Measurements from ENCODE around the gene ABCC6.

Gene ABCC6

GRCh38 chr16:16141784-16142396 lies 81.4 kb downstream of the ABCC6 start:
- no peak for DNase-seq (ENCODE audit: low spot score)

GRCh38 chr16:16141141-16141540 lies 82.2 kb downstream of the ABCC6 start:
- no peak for DNase-seq (ENCODE audit: low spot score)

DNA sequence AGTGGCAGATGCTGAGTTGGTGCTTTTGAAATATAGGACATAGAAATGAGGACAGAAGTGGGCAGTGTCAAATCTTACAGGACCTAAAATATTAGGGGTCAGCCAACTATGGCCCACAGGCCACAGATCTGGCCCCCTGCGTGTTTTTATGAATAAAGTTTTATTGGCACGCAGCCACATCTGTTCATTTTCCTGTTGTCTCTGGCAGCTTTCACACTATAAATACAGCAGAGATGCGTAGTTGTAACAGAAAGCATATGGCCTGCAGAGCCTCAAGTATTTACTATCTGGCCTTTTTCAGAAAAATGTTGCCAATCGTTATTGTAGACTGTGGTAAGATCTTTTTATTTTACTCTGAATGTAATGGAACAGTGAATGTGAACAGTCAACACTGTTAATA lies 82.8 kb downstream of the ABCC6 start:
- no peak for DNase-seq (ENCODE audit: low spot score)

- no peak for DNase-seq (ENCODE audit: low spot score)
Observed at GRCh38 chr16:16139806-16140205, 83.5 kb downstream of the ABCC6 start.

GRCh38 chr16:16139061-16139460 lies 84.2 kb downstream of the ABCC6 start:
- DNase-seq (ENCODE audit: low spot score): no peak

GRCh38 chr16:16138034-16138635 lies 85.2 kb downstream of the ABCC6 start:
- DNase-seq (ENCODE audit: low spot score): no peak

GRCh38 chr16:16137110-16137509 lies 86.2 kb downstream of the ABCC6 start:
- no peak for DNase-seq (ENCODE audit: low spot score)

- DNase-seq (ENCODE audit: low spot score): no peak
Observed at GRCh38 chr16:16136588-16136987, 86.7 kb downstream of the ABCC6 start.

DNA sequence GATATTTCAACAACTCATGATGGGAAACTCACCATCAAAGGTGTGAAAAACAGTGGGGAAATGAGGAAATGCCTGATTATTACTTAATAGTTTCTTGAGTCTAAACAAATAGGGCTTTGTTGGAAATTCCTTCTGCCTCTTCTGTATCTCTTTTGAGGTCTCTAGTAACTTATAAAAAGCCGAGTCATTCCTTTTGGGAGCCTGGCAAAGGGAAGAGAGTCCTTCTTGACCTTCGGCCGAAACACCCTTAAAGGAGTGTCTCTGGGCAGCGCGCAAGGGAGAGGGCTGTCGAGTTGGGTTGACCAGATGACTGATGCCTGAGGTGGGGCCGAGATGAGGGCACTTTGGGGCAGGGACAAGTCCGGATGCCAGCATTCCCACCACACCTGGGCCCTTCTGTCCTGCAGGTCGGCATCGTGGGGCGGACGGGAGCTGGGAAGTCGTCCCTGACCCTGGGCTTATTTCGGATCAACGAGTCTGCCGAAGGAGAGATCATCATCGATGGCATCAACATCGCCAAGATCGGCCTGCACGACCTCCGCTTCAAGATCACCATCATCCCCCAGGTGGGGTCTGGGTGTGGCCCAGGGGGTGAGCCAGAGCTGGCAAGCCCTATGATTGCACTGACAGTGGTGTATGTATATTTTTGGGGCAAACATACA lies 89.2 kb downstream of the ABCC6 start:
- no peak for DNase-seq (ENCODE audit: low spot score)

GRCh38 chr16:16131659-16132058 lies 91.6 kb downstream of the ABCC6 start:
- no peak for DNase-seq (ENCODE audit: low spot score)

DNA sequence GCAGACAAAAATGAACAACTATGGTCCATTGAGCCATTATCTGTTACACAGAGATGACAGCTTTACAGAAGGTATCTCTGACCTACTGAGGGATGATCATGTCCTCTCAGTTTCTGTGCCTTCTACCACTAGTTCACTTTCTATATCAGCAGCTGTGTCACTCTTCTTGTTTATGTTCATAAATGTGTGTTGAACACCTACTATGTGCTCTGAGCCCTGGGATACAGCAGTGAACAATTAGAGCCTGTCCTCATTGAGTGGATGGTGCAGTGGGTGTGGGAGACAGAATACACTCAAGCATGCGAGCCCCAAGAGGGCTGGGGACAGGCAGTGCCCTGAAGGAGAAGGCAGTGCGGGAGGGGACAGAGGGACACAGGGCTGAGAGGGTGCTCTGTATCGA lies 92.1 kb downstream of the ABCC6 start:
- DNase-seq (ENCODE audit: low spot score): no peak

DNA sequence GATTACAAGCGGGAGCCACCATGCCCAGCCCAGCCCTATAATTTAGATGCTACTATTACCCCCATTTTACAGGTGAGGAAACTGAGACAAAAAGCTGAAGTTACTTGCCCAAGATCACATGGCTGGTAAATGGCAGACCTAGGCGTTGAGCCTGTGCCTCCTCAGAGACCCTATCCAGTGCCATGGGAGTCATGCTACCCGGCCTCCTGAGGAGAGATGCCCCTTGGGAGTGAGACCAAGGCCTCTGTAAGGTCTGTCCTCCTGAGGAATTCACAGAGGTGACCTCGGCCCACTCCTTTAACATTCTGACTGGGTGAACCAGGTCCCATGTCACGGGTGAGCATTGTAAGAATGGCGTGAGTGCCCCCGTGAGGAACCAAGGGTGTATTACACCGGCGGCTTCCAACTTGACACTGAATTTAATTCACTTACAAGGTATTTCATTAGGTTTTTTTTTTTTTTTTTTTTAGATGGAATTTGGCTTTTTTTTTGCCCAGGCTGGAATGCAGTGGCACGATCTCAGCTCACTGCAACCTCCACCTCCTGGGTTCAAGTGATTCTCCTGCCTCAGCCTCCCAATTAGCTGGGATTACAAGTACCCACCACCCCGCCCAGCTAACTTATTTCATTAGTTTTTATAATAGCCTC lies 95.7 kb downstream of the ABCC6 start:
- peak; percentile 84 for DNase-seq (ENCODE audit: low spot score)

DNA sequence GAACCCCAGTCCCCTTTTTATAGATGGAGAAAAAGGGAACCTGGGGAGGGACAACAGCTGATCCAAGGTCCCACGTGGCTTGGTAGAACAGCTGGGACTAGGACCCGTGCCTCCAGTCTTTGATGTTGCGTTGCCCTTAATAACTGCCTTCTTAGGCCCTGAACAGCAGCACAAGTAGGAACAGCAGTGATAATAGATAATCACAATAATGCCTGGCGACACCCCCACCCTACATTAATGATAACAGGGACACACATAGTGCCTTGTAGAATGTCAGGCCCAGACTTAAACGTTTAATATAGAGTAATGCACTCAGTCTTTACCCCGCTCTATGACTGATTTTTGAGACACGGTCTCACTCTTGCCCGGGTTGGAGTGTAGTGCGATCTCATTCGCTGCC lies 96.4 kb downstream of the ABCC6 start:
- DNase-seq (ENCODE audit: low spot score): no peak

- no peak for DNase-seq (ENCODE audit: low spot score)
Observed at GRCh38 chr16:16124974-16125373, 98.3 kb downstream of the ABCC6 start.

DNA sequence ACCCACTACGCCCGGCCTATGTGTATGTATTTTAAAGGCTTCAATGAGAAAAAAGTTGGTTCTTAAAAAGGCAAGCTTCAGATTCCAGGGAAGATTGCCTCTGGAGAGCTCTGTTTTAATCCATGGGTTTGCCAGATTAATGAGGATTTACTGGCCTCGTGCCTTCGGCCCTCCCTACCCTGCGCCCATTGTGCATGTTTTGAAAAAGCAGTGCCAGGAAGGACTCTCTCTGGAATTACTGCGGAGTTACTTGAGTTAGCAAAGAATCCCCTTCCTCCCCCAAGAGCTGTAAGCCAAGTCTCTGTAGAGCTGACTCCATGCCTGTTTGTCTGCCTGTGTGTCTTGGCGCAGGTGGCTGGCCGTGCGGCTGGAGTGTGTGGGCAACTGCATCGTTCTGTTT lies 98.9 kb downstream of the ABCC6 start:
- no peak for DNase-seq (ENCODE audit: low spot score)

GRCh38 chr16:16122264-16122663 lies 101.0 kb downstream of the ABCC6 start:
- no peak for DNase-seq (ENCODE audit: low spot score)

GRCh38 chr16:16121185-16121727 lies 102.0 kb downstream of the ABCC6 start:
- DNase-seq (ENCODE audit: low spot score): no peak

DNA sequence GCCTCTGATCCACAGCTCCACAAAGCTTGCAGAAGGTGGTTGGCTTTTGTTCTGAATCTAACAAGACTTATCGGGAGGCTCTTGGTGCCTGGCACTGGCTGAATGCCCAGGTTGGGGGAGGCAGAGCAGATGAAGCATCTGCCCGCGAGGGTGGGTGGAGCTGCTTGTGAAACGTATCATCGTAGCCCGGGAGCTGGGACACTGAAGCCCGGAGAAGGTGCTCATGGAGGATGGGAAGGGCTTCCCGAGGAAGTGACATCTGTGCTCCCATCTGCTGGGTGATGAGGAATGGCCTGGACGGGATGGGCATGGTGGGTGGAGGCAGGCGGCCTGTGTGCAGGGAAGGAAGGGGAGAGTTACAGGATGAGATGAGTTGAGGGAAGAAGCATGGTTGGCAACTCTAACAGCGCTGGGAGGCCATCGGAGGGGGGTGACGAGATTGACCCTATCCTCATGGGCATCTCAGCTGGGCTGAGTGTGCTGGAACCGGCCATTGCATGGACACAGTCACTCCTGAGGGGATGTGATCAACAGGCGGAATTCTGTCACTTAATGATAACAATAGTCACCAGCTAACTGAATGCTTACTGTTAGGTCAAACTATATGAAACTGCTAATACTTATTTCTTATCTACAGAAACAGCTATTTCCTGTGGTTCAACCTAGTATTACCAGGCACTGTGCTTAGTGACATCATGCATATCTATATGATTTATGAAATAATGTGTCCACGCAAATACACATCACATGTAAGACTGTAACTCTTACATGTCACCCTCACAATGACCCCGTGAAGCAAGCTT lies 102.7 kb downstream of the ABCC6 start:
- DNase-seq (ENCODE audit: low spot score): no peak

GRCh38 chr16:16120044-16120381 lies 103.3 kb downstream of the ABCC6 start:
- DNase-seq (ENCODE audit: low spot score): no peak

- no peak for DNase-seq (ENCODE audit: low spot score)
Observed at GRCh38 chr16:16118337-16118736, 105.0 kb downstream of the ABCC6 start.

GRCh38 chr16:16116841-16117240 lies 106.5 kb downstream of the ABCC6 start:
- DNase-seq (ENCODE audit: low spot score): no peak

DNA sequence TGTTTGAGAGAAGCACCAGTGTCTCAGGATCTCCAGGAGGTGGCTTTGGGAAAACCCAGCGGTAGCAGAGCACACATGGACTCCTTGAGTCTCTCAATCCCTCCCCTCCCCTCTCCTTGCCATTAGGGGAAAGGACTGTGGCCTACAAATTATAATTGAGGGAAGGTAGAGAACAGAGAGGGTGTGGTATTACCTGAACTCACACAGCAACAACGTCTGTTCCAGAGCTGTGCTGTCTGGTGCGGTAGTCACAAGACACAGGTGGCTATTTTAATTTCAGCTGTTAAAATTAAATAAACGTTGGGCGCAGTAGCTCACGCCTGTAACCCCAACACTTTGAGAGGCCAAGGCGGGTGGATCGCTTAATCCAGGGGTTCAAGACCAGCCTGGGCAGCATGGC lies 110.2 kb downstream of the ABCC6 start:
- no peak for DNase-seq (ENCODE audit: low spot score)
